HS-5 (cell line): ENCODE results near the gene NSG1.
A peak's percentile ranks its signal among the peaks of the same experiment; 100 is the strongest.
"Not testable (repeated sequence)": the region's sequence is repeated elsewhere in the genome, so short reads cannot be mapped to it uniquely, and the experiment has no call there.

Experiments
- DNase-seq: peaks from one replicate; pipeline ENCODE4 v3.0.0-alpha.2; 2012; ENCODE audit warnings: low read depth

Gene NSG1

DNA sequence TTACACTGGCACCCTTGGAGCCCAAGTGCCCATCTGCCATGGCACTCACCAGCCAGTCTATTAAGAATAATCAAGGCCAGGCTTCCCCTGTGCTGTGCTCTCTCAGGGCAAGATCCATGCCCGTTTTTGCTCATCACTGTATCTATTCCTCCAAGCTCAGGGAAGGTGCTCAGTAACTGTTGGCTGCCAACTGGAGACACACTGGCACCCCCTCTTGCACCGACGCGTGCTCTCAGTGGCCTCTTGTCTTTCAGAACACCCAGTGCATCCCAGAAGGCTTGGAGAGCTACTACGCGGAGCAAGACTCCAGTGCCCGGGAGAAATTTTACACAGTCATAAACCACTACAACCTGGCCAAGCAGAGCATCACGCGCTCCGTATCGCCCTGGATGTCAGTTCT lies 30.1 kb downstream of the NSG1 start:
- no peak for DNase-seq

DNA sequence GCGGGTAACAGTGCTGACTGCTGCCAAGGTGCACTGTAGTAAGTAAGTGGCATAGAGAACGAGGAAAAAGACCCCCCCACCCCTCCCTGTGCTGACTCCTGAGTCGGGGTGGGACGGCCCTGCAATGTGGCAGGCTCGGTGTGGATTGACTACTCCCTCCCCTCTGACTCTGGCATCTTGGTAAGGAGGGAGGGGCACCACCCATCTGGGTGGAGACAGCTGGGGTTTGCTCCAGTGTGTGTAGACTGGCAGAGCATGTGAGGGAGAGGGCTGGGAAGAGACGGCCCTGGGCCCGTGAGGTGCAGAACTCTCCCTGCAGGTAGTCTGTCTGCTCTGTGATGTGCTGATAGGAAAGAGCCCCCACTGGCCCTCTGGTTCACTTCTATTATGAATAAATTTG lies 31.0 kb downstream of the NSG1 start:
- no peak for DNase-seq

DNA sequence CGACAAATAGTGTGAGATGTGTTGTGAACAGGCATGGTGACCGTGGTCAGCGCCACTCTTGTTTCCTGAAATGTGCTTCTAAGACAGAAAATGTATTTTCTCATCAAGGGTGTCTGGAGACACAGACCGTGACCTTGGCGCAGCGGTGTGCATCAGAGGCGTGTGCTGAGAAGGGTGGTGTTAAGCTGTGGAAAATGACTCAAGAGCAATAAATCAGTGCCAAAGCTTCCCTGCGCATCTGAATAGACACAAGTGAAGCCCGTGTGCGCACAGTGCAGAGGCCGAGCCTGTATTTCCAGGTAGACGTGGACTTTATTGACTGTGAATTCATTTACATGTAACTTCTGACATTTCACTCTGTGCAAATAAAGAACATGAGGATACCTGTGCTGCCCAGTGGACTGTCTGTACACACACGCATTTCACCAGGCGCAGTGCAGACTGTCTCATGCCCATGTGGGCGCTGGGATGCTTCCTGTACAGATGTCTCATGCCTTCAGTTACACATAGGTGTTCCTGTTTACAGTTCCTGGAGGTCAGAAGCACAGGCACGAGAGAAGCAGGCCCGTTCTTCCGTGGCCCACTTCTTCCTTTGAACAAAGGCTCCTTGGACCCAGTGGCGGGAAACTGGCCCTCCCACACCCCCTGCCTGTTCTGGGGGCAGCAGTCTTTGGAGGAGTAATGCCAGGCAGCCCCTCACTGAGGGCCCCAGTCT lies 31.9 kb downstream of the NSG1 start:
- DNase-seq = no peak

DNA sequence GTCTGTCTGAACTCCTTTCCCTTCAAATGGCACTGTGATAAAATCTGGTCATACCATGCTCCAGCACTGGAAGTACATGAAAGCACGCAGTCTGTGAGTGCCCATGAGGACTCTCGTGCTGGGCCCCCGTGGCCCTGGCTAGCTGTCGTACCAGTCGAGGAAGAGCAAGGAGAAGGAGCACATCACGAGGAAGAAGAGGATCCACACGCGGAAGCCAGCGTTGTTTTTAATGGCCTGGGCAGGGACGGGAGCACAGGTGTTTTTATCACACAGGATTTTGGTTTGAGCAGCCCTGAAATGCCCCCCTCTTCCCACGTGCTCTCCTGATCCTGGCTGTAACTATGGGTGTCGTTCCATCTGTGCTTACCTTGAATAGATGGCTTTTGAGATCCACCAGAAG lies 33.0 kb downstream of the NSG1 start:
- no peak for DNase-seq

DNA sequence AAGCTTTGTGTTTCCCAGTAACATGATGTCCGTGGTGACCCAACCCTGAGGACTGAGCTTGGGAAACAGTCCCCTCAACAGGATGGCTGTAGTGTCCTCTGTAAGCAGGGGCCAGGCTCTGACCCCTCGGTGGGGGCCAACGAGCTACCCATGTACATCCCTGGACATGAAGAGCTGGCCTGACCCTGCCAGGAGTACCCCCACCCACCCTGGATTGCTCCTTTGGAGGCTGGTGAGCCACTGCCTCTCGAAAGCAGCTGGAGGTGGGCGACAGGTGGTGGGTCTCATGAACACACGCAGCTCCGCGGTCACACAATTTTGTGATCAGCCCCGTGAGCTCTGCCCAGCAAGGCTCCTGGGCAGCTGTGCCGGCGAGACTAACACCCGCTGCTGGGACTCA lies 33.5 kb downstream of the NSG1 start:
- no peak for DNase-seq

DNA sequence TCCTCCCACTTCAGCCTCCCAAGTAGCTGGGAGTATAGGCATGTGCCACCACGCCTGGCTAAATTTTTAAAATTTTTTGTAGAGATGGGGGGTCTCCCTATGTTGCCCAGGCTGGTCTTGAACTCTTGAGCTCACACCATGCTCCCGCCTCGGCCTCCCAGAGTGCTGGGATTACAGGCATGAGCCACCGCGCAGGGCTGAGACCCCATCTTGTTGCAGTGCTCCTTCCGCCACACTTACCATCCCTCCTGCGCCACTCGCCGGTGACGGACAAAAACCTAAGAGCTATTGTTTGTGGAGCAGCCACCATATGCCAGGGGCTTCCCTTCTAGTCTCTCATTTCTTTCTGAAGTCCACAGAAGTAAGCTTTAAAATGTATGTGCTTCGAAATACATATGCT lies 34.5 kb downstream of the NSG1 start:
- DNase-seq = no peak

DNA sequence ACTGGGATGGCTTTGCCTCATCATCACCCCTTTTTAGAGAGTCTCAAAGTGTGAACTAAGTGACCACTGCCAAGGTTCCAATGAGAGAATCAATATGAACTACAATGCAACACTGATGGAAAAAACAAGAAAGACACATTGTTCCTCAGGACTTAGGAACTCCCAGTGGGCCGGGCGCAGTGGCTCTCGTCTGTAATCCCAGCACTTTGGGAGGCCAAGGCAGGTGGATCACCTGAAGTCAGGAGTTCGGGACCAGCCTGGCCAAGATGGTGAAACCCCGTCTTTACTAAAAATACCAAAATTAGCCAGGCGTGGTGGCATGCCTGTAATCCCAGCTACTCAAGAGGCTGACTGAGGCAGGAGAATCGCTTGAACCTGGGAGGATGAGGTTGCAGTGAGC lies 35.2 kb downstream of the NSG1 start:
- not testable (repeated sequence) for DNase-seq

DNA sequence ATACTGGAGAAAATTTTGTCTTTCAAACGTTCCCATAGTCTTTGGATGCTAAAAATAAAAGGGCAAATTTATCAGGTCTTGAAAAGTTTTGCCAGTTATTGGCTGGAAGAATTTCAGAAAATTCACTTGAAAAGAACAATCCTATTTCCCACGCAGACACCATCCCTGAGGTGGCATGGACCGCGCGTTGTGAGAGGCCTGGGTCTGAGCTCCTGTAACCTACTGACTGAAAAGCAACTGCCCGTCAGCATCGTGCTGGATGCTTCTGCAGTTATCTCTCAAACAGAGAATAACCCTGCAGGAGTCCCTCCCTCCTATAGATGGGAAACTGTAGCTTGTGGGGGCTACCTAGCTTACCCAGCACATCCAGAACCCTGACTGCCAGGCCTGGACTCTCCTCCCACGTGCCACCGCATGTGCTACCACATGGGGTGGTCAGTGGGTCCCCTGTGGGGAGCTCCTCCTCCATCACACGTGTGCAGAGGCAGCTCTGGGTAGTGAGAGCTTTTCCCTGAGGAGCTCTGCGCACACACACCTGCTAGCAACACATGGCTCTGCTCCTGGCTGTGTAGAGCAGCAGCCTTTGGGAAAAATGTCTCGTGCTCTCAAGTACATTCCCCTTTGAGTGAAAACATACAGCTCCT lies 36.1 kb downstream of the NSG1 start:
- no peak for DNase-seq

DNA sequence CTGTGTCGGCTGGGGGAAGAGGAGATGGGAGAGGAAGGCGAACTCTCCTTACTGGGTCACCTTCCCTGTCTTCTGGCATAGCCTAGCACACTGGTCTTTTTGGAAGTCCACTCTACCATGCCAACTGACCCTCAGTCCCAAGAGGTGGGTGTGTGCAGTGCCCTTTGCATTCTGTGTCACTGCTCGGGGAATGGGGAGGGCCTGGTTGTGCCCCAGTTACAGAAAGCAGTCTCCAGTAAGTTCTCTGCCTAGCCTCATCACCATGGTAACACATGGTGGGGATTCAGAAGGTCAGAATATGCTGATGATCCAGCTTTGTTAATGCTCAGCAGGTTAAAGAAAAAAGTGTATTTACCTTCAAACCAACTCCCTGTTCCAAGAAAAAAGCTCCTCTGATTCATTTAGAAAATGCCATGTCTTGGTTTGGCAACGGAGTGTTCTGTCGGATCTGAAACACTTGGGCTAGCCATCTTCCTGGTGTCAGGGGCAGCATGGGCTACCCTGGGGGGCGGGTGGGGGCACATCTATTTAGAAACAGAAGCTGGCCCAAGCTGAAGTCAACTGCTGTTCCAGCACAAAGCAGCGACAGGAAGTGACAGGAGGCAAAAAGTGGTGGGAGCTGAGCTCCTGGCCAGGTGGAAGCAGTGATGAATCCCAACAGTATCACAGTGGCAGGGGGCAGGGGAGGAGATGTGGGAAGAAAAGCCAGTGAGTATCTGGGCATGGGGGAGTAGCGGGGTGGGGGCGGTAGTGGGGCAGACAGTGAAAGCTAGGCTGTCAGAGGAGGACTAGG lies 37.0 kb downstream of the NSG1 start:
- DNase-seq = no peak

DNA sequence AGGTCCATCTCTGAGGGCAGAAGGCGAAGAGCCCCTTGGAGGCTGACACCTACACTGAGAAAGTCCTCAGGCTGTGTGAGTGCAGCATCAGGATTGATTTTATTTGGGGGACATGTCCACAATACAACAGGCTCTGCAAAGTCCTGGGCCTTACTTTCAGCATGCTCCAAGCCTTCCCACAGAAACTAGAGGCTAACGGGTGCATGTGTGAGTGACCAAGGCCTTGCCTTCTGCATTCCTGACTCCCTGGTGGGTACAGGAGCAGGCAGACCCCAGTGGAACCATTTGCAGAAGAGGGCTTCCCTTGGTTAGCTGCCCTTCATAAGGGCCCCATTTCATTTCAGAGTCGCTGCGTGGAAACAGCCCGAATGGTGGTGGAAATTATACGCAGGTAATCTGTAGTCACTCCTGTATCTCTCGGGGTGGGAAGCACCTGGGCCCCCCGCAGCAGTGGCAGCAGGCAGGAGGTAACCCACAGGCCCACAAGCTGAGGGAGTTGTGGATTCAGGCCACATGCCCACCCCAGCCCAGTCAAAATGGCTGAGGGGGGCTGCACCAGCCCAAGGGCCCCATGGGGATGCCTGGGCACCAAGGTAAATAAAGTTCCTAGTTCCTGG lies 37.7 kb downstream of the NSG1 start:
- DNase-seq = no peak

DNA sequence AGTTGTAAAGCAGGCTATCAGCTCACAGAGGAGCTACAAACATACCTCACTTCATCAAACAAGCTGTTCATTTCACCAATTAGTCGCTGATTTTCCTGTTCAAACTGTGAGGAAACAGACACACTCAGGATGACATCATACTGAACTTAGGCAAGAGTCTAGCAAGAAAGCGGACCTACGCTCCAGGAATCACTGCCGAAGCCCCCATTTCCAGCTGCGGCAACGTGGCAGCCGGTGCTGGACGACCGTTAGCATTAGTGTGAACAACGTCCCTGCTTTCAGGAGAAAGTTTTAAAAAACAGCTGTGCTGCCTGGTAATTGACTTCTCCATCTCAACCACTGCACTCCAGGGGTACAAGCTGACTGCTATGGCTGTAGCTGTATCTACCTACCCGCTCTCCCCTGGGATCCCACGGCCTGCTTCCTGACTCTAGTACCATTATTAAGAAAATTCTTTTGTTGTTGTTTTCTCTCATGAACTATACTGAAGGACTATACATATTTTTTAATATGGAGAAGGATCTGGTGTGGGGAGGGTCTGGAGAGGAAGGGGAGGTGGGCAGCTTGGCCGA lies 38.3 kb downstream of the NSG1 start:
- no peak for DNase-seq

DNA sequence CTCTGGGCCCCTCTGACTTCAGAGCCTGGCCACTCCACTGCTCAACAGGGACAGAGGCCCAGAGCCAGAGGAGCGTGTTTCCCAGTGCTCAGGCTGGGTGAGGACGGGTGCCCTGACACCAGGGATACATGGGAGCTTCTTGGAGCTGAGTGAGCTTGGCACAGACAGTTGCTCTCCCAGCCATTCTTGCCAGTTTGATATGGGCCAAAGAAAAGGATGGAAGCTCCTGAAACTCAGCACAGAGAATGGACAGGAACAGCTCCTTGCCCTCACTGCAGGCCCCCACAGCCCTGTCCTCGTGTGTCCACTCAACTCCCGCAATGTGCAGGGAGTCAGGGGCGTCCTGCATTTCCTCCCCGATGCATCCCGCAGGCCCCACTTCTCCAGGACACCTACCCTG lies 38.8 kb downstream of the NSG1 start:
- no peak for DNase-seq

DNA sequence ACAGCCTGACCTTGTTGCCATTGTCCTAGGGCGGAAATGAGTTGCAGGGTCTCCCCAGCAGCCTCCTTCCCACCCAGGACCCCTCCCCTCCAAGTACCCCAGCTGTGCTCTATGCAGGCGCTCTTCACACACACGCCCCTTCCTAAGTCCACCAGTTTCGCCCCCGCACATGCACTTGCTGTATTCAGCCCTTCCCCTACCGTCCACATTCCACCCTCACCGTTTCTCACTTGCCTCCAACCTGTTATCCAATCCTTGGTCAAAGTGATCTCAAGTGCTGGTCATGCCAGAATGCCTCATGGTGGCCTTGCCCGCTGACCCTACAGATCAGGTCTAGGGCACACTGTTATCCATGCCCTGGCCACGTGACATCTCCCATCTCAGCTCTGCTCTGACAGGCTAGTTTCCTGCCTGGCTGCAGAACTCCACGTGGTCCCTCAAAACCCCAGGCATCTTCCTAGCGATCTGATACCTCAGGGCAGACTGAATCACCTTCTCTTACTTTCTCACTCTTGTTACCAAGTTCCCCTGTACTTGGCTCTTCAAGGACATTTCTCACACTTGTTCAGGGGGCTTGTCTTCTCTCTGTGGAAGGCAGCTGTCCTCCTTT lies 39.7 kb downstream of the NSG1 start:
- no peak for DNase-seq

DNA sequence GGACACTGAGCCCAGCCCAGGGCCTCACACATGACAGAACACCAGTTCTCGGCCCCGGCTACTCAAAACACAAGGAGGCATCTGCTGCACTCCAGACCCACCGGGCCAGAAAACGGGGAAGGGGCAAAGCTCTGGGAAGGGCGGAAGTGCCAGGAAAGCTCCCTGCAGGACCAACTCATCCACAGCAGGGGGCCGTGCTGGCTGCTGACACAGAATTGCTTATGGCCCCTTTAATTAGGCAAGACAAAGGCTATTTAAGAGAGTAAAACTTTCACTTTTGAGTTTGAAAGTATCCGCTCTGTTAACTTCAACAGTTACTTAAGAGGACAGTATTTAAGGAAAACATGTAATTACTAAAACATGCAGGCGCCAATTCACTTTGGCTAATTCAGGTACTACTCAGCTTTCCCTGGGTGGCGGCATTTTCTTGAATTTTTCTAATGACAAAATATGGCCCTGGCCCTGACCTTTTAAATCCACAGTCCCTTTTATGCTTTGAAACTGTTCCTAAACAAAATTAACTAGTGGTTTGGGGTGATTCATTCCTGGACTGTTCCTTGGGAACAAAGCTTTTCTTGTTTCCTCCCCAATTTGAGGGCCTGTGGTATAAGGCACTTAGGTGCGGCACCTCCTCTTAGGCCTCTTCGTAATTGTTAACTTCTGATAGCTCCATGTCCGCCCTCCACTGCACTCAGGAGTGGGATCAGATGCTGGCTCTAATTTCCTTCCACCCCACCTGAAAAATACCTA lies 40.4 kb downstream of the NSG1 start:
- no peak for DNase-seq

DNA sequence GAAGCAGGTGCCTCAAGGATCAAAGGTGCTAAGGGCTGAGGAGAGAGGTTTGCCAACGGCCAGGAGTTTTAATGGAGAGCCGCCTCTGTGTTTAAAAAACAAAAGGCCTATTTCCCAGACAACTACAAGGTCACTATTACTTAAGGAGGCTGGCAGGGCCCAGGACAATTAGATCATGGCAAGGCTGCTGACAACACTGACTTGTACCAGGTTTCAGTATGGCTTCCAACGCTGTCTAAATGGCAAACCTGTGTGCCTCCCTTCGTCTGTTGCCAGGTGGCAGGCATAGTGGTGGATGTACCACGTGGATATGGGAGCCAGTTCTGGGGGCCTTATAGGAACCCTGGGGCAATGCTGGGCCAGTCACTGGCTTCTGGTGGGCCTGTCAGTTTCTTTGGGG lies 41.0 kb downstream of the NSG1 start:
- no peak for DNase-seq

DNA sequence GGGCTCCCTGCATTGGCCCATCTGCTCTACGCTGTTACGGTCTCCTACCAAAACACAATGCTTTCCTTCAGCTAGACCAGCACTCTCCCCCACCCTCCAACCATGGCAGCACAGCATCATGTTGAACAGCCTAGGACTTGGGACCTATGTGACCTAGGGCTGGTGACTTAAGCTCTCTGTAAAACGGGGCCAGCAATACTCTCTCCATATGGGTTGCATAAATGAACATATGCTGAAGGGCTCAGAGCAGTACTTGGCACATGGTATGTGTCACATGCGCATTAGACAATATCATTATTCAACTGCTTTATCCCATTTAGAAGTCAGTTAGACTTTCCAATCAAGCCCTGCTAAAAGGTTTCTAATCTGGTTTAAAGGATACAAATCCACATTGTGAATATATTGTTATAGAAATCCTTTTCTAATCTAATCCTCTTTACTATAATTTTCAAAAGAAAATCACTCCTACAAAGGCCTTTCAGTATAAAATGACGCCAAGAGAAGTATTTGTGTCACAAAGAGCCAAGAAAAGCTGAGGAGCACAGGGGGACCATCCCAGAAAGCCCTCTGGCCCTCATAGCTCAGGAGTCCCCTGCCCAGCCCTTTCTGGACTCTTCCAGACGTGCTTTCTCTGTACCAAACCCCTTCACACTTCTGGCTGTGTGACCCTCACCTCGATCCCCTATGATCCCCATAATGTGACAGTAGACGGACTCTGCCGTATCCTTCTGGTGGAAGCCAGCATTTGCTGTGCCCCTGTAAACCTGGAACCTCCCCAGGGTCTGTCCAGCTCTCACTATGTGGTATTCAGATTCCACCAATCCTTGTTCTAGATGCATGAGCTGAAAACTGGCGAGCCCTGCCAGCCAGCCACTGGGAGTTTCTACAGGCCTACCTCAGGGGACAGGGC lies 42.3 kb downstream of the NSG1 start:
- no peak for DNase-seq

DNA sequence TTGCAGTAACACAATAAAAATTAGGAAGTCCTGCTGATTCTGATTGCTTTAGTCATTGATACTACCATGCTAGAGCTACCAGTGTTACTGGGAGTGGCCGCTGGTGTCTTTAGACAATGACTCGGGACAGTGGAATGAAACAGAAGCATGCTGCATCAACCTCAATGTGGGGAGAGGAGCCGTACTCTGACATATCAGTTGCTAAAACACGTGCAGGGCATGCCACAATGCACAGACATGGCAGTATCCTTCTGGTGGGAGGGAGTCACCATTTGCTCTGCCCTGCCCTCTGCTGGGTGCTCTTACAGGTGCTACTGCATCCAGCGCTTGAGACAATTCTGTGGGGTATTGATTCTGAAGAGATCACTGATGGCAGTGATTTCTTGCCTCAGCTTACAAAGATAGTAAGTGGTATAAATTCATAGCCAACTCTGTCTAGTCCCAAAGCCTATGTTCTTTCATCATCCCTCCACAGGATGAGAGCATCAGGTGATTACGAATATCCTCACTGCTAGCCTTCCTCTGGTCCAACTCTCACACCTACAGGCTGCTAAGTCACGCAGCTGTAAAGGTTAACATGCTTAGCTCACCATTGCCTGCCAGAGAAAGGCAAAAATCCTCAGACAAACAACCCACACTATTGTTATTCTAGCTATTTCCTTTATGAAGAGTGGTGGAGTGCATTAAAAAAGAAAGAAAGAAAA lies 43.7 kb downstream of the NSG1 start:
- peak; percentile 90 for DNase-seq

DNA sequence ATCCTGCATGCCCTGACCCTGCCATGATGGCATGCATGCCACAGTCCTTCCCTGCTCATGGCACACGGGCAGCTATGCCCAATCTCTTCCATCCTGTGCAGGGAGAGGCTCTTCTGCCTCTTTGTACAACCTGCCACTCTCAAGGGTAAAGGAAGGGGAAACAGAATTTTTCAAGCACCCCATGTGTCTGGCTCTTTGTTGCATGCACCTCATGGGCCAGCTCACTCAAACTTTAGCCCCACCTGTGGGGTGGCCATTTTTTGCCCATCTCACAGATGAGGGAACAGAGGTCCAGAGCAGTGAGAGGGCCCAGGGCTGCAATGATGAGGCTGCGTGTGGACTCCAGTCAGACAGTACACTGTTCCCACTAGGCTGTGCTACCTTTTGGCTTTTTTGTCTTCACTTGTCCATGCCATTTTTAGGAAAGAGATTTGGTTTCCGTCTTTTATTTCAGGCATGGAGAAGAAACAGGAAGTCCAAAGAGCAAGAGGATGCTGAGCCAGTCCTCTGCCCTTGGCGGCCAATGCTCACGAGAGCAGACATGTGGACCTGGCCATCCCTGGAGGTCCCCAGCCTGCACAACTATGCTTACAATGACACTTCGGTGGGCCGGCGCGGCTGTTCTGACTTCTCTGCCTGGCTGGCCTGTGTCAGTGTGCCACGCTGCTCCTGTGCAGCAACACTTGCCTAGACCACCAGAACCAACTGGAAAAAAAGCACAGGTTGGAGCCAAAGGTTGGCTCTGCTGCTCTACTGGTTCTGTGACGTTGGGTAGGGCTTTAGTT lies 45.6 kb downstream of the NSG1 start:
- DNase-seq = no peak

DNA sequence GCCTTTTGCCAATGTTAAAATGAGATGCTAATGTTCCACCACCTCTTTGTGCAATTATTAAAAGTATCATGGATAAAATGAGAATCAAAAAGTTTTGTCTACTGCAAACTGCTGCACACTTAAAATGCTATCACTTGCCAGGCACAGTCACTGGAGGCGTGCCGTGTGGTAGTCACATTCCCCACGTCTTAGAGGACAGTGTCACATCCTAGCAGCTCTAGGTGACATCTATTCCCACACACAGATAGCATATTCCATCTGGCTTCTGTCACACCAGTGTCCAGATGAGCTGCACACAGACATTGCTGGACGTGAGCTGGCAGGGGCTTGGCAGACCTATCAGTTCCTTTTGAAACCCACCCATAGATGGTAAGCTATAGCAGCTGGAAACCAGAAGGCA lies 47.0 kb downstream of the NSG1 start:
- no peak for DNase-seq
